SKM-1 treated with dmso at 0.1 percent for 144 hours (cell line): Measurements from ENCODE around the gene FAAP100.
"Not testable (repeated sequence)": the region's sequence is repeated elsewhere in the genome, so short reads cannot be mapped to it uniquely, and the experiment has no call there.

Experiments used
- DNase-seq: peaks from one replicate; lab custom pipeline; 2025; ENCODE audit not compliant: unreplicated experiment; lab: John Stamatoyannopoulos, UW

The FAAP100 gene, protein sequence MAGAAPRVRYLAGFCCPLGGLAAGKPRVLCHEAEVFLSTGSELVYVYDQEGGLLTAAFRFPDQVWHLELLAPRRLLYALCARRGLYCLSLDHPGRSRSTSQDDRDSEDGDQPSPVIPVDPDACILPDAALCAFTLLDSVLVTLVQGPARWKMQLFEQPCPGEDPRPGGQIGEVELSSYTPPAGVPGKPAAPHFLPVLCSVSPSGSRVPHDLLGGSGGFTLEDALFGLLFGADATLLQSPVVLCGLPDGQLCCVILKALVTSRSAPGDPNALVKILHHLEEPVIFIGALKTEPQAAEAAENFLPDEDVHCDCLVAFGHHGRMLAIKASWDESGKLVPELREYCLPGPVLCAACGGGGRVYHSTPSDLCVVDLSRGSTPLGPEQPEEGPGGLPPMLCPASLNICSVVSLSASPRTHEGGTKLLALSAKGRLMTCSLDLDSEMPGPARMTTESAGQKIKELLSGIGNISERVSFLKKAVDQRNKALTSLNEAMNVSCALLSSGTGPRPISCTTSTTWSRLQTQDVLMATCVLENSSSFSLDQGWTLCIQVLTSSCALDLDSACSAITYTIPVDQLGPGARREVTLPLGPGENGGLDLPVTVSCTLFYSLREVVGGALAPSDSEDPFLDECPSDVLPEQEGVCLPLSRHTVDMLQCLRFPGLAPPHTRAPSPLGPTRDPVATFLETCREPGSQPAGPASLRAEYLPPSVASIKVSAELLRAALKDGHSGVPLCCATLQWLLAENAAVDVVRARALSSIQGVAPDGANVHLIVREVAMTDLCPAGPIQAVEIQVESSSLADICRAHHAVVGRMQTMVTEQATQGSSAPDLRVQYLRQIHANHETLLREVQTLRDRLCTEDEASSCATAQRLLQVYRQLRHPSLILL

GRCh38 chr17:81552244-81553017 lies at the start of gene FAAP100:
Gene FAAP100 (minus strand): TSS chr17:81552353. CDS start chr17:81552330, 23 bp downstream.
- DNase-seq: peak; percentile 77

DNA sequence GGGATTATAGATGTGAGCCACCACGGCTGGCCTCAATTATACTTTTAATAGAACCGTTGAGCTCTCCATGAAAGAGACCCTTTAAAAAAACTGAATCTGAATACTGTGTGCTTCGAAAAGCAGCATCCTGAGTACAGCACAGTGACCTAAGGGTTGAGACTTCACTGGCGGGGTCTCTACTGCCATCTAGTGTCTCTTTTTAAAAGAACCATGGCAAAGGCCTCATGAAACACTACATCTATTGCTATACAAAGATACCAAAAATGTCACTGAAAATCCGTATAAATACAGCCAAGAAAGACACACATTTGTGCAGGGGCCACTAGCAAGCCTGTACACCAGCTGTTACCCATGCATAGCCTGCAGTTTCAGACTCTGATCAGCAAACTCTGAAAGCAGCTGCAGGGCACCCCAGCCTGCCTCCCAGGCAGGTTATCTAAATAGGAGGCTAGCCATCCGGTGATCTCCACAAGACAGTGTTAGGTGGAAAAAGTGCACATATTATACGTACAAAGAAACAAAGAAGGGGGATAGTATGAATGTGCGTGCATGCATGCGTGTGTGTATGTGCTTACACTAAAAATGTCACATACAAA lies 49.5 kb upstream of the FAAP100 start:
- peak; percentile 41 for DNase-seq

DNA sequence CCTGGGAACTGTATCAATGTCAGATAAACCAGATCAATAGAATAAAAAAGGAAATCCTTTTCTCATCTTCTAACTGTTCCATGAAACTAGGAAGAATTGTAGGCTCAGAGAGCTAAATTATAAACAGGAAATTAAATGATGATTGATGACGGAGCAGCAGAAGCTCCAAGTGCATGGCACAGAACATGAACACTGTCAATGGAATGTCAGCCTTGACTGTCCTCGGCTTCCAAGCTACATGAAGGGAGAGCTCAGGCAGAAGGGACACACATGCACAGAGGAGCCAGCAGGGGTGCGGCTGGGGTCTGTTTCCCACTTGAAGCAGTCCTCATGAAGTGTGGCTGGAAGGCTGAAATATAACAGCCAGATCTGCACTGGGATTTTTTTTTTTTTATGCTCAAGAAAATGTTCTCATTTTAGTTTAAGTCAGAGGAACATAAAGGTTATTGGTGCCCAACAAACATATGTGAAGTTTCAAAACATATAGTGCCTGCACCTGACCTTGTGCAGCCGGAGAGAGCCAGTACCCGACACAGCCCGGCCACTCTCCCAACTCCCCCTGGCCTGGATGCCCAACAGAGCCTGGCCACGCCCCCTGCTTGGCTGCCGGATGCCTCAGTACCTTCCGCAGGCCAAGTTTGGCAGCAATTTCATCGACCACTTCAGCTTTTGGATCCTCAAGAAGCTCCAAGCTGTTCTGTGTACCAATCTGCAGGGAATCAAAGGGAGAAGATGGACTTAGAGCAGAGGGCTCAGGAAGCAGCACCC lies 47.8 kb upstream of the FAAP100 start:
- DNase-seq: no peak

- no peak for DNase-seq
Observed at GRCh38 chr17:81593105-81593871, 41.1 kb upstream of the FAAP100 start.

DNA sequence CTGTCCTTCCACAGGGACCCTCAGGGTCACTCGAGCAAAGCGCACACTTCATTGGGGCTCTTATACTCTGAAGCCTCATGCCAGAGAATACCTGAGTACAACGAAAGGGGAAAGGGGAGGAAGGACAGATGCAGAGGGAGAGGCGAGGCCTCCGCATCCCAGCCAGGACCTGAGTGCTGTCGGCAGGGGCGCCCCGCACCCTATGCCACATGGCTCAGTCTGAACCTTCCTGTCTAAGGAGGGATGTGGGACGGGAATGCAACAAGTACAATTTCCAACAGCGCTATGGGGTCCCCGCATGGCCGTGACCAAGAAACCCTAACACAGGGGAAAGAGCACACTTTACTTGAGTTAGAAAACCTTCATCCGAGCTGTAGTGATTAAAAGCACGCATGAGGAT lies 39.8 kb upstream of the FAAP100 start:
- no peak for DNase-seq

GRCh38 chr17:81590121-81590520 lies 38.0 kb upstream of the FAAP100 start:
- no peak for DNase-seq

DNA sequence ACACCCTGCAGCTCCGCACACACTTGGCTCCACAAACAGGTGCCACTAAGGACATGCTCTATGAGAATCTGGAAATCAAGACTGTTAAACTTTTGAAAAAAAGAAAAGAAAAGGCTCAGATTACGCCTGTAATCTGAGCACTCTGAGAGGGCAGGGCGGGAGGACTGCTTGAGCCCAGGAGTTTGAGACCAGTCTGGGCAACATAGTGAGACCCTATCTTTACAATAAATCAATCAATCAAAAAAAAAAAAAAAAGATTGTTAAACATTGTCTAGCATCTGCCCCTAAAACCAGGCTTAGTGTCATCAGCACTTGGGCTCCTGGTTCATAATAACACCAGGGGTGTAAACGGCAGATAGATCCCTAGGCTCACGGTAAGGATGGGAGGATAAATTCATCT lies 37.5 kb upstream of the FAAP100 start:
- DNase-seq: no peak

GRCh38 chr17:81586096-81586495 lies 33.9 kb upstream of the FAAP100 start:
- no peak for DNase-seq

DNA sequence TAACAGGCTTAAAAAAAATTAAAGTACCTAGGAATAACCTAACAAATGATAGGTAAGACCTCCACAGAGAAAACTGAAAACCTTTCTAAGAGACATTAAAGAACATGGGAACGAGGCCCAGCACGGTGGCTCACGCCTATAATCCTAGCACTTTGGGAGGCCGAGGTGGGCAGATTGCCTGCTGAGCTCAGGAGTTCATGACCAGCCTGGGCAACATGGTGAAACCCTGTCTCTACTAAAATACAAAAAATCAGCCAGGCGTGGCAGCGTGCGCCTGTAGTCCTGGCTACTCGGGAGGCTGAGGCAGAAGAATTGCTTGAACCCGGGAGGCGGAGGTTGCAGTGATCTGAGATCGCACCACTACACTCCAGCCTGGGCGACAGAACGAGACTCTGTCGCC lies 32.6 kb upstream of the FAAP100 start:
- not testable (repeated sequence) for DNase-seq

- no peak for DNase-seq
Observed at GRCh38 chr17:81583589-81584342, 31.6 kb upstream of the FAAP100 start.

- DNase-seq: no peak
Observed at GRCh38 chr17:81582749-81583148, 30.6 kb upstream of the FAAP100 start.

GRCh38 chr17:81582341-81582740 lies 30.2 kb upstream of the FAAP100 start:
- no peak for DNase-seq

GRCh38 chr17:81581758-81582157 lies 29.6 kb upstream of the FAAP100 start:
- no peak for DNase-seq

DNA sequence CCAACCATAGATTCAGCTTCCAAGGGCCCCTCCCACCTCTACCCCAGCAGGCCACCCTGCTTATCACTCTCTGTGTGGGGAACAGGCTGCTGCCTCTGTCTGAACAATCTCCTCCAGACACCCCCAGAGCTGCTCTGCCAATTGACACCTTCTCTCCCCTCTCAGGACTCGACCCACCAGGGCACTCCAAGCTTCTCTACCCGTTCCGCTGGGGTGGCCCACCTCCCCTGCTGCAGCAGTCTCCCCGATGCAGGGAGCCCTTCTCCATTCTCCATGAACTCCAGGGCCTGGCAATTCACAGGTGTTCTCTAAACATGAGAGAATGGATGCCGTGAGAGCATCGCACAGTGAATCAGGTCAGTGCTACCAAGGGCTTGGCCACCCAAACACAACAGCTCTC lies 28.3 kb upstream of the FAAP100 start:
- no peak for DNase-seq

GRCh38 chr17:81579821-81580321 lies 27.7 kb upstream of the FAAP100 start:
- DNase-seq: no peak

DNA sequence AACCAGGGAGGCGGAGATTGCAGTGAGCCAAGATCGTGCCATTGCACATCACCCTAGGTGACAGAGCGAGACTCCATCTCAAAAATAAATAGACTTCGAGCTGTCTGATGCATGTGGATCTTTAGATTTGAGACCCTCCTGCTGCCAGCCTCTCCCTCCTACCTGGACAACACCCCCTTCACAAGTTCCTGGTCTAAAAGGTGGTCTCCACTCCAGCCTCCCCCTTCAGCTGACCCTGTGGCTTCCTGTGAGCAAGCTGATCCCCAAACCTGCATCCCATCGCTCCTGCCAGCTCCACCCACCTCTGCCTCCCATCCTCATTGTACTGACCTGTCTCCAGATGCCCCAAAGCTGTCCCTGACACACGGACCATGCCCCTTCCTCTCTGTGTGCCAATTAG lies 27.1 kb upstream of the FAAP100 start:
- DNase-seq: no peak

DNA sequence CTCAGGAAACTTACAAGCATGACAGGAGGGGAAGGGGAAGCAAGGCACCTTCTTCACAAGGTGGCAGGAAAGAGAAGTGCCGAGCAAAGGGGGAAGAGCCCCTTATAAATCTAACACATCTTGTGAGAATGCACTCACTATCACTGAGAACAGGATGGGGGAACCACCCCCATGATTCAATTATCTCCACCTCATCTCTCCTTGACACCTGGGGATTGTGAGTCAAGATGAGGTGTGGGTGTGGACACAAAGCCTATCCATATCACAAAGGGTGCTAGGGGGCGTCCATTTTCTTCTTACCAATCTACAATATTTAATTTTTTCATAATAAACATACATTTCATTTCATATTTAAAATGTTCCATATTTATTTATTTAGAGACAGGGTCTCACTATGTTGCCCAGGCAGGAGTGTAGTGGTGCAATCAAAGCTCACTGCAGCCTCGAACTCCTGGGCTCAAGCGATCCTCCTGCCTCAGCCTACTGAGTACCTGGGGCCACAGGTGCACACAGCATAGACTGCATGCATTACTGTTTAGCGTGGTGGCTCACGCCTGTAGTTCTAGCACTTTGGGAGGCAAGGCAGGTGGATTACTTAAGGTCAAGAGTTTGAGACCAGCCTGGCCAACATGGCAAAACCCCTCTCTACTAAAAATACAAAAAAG lies 26.5 kb upstream of the FAAP100 start:
- DNase-seq: no peak

- no peak for DNase-seq
Observed at GRCh38 chr17:81578038-81578441, 25.9 kb upstream of the FAAP100 start.
